ENCODE results near the gene IGSF3. TPM values are rescaled to one million over a fixed set of nuclear protein-coding genes. Genes with fewer than 3 reads are reported as not detected.

Gene IGSF3
- total RNA-seq, 2 experiments from 2014 or later = 0.08 to 0.22 TPM

DNA sequence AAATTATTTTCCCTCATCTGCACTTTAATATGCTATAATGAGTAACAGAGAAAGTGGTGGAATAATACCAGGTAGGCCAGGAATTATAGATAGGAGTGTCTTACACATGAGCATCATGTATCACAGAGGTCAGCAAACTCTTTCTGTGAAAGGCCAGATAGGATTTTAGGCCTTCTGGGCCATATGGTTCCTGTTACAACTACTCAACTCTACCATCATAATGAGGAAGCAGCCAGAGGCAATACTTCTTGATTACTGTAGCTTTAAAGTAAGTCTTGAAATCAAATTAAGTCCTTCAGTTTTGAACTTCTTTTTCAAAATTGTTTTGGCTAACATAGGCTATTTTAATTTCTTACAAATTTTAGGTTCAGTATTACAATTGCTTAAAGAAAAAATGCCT is 32.1 kb upstream of the IGSF3 start:
- Histone ChIP-seq H3K4me1 (ENCODE audit: insufficient read depth, low read length) (no peaks in the 10 kb centered on the region), H3K36me3 (ENCODE audit: insufficient read depth, low read length) (no peaks in the 10 kb centered on the region), H3K4me3 (ENCODE audit: low read length) (no peak overlapping the region), H3K27me3 (ENCODE audit: control insufficient read depth in 1 of 2, insufficient read depth in 2 of 2, low read length in 2 of 2) (no peaks in the 10 kb centered on the region), H3K27ac (ENCODE audit: low read depth in 1 of 2, low read length in 2 of 2) (no peak overlapping the region), H3K9me3 (ENCODE audit: control insufficient read depth in 1 of 2, insufficient read depth in 1 of 2, low read length in 2 of 2) (no peaks in the 10 kb centered on the region)
- ATAC-seq (ENCODE audit: poor library complexity) (no peak), DNase-seq (no peak)
- H3K4me3 Mint-ChIP-seq = no peak overlapping the region
- no peaks in the 10 kb centered on the region for H3K36me3 Mint-ChIP-seq (ENCODE audit: low read depth)
- CTCF ChIA-PET = no interaction called here
- no peak overlapping the region for H3K27ac Mint-ChIP-seq
- TF ChIP-seq, protein P1, sequence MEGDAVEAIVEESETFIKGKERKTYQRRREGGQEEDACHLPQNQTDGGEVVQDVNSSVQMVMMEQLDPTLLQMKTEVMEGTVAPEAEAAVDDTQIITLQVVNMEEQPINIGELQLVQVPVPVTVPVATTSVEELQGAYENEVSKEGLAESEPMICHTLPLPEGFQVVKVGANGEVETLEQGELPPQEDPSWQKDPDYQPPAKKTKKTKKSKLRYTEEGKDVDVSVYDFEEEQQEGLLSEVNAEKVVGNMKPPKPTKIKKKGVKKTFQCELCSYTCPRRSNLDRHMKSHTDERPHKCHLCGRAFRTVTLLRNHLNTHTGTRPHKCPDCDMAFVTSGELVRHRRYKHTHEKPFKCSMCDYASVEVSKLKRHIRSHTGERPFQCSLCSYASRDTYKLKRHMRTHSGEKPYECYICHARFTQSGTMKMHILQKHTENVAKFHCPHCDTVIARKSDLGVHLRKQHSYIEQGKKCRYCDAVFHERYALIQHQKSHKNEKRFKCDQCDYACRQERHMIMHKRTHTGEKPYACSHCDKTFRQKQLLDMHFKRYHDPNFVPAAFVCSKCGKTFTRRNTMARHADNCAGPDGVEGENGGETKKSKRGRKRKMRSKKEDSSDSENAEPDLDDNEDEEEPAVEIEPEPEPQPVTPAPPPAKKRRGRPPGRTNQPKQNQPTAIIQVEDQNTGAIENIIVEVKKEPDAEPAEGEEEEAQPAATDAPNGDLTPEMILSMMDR (IDR thresholded peaks at IDR 0.05) = no peak
- no peaks in the 10 kb centered on the region for H3K27me3 Mint-ChIP-seq
- POLR2A ChIA-PET = no interaction called here
- intact Hi-C loops (cut with DNase I, micrococcal nuclease) = no loop called here
- peaks cover 2% of the 10 kb centered on the region for H3K9me3 Mint-ChIP-seq
- H3K4me1 Mint-ChIP-seq (ENCODE audit: low read depth) = no peaks in the 10 kb centered on the region

DNA sequence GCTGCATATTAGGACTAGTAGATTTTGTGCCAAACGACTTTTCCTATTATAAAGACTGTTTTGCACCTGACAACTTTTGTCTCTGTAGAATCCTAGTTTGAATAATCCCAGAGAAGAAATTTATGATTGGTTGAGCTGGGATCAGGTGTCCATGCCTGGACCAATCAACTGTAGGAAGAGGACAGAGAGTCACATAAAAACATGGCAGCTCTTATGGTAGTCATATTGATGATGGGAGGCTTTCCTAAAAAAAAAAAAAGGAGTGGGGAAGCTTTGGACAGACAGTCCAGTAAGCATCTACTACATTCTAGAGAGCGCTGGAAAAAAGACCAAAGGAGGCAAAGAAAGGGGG is 30.7 kb upstream of the IGSF3 start:
- intact Hi-C loops (cut with DNase I, micrococcal nuclease) = no loop called here
- no peak for DNase-seq
- ChIA-PET POLR2A (no interaction called here), CTCF (no interaction called here)
- Mint-ChIP-seq H3K4me1 (ENCODE audit: low read depth) (no peaks in the 10 kb centered on the region), H3K36me3 (ENCODE audit: low read depth) (no peaks in the 10 kb centered on the region), H3K4me3 (no peak overlapping the region), H3K9me3 (peaks cover 2% of the 10 kb centered on the region), H3K27me3 (no peaks in the 10 kb centered on the region), H3K27ac (no peak overlapping the region)
- TF ChIP-seq, protein P1 (IDR thresholded peaks at IDR 0.05) = no peak
- Histone ChIP-seq H3K4me1 (ENCODE audit: insufficient read depth, low read length) (no peaks in the 10 kb centered on the region), H3K36me3 (ENCODE audit: insufficient read depth, low read length) (no peaks in the 10 kb centered on the region), H3K4me3 (ENCODE audit: low read length) (no peak overlapping the region), H3K27ac (ENCODE audit: low read depth in 1 of 2, low read length in 2 of 2) (no peak overlapping the region), H3K9me3 (ENCODE audit: control insufficient read depth in 1 of 2, insufficient read depth in 1 of 2, low read length in 2 of 2) (no peaks in the 10 kb centered on the region), H3K27me3 (ENCODE audit: control insufficient read depth in 1 of 2, insufficient read depth in 2 of 2, low read length in 2 of 2) (no peaks in the 10 kb centered on the region)
- ATAC-seq (ENCODE audit: poor library complexity) = no peak

DNA sequence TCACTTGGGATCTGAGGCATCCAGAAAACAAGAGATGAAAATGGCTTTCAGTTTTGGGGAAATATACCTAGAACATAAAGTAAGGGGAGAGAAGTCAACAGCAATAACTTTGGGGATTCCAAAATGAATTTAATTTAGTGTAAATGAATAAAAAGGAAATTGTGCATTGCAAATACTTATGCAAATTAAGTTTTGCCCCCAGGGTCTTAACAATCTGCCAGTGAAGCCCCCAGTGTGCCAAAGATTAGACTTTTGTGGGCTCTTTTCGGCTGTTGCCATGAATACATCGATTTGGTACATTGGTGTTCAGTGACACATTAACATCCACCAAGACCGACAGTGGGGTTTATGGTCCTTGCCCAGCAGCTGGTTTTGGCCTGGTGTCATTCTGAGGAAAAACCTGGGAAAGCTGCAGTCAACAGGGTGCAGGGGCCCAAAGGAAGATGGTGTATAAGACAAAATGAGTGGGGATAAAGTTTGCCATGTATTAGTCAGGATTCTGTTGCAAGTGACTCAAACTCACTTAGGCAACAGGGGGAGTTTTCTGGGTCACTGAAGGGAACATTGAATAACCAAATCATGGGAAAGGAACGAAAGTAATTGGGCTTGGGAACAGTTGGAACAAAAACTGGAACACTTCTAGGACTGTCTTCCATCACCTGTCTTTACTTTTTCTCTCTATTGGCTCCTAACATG is 30.2 kb upstream of the IGSF3 start:
- ChIA-PET CTCF (no interaction called here), POLR2A (no interaction called here)
- TF ChIP-seq, protein P1 (IDR thresholded peaks at IDR 0.05) = no peak
- Histone ChIP-seq H3K27me3 (ENCODE audit: control insufficient read depth in 1 of 2, insufficient read depth in 2 of 2, low read length in 2 of 2) (no peaks in the 10 kb centered on the region), H3K4me1 (ENCODE audit: insufficient read depth, low read length) (no peaks in the 10 kb centered on the region), H3K36me3 (ENCODE audit: insufficient read depth, low read length) (no peaks in the 10 kb centered on the region), H3K4me3 (ENCODE audit: low read length) (no peak overlapping the region), H3K9me3 (ENCODE audit: control insufficient read depth in 1 of 2, insufficient read depth in 1 of 2, low read length in 2 of 2) (no peaks in the 10 kb centered on the region), H3K27ac (ENCODE audit: low read depth in 1 of 2, low read length in 2 of 2) (no peak overlapping the region)
- no peak for DNase-seq
- H3K27ac Mint-ChIP-seq = no peak overlapping the region
- no peak for ATAC-seq (ENCODE audit: poor library complexity)
- peaks cover 2% of the 10 kb centered on the region for H3K9me3 Mint-ChIP-seq
- intact Hi-C loops (cut with DNase I, micrococcal nuclease) = no loop called here
- no peak overlapping the region for H3K4me3 Mint-ChIP-seq
- no peaks in the 10 kb centered on the region for H3K36me3 Mint-ChIP-seq (ENCODE audit: low read depth)
- H3K4me1 Mint-ChIP-seq (ENCODE audit: low read depth) = no peaks in the 10 kb centered on the region
- no peaks in the 10 kb centered on the region for H3K27me3 Mint-ChIP-seq
